CD4-positive, alpha-beta T cell (primary cell): ENCODE measurements around the gene FBLN2. TPM values are rescaled to one million over a fixed set of nuclear protein-coding genes. Genes with fewer than 3 reads are reported as not detected.

Experiments used
- ATAC-seq: fragments of 200-7000 bp; cut with Tn5 transposase; one replicate; pipeline ENCODE4 v1.10.0; 2022; ENCODE audit warnings: mild to moderate bottlenecking; ENCODE audit not compliant: poor library complexity
- CTCF ChIA-PET: fragments of 350-600 bp; sonication (Branson Sonifier 250); formaldehyde crosslinking; loops from one replicate; lab custom pipeline; 2021; ENCODE audit warnings: antibody characterized with exemption, inconsistent platforms; lab: Charles Lee
- POLR2A ChIA-PET: fragments of 350-600 bp; sonication (Branson Sonifier 250); formaldehyde crosslinking; loops from one replicate; lab custom pipeline; 2021; ENCODE audit warnings: antibody characterized with exemption, inconsistent platforms; lab: Charles Lee
- DNase-seq, 14 experiments: peaks; one replicate each; pipeline ENCODE4 v3.0.0-alpha.2; 2013 to 2020; ENCODE audit warnings: mixed read lengths in 2 of 14
- H3K27ac ChIP-seq, 2 donors: one replicate each; pipeline versions ENCODE4 v1.5.1 to v1.7.0; 2013; ENCODE audit warnings: low read length in 2 of 2, low read depth in 1 of 2, mild to moderate bottlenecking in 1 of 2
- H3K27me3 ChIP-seq, 2 experiments: 1 replicate in 1 of 2; 2 replicates in 1 of 2; pipeline versions ENCODE4 v1.6.1 to v1.7.0; 2013; ENCODE audit warnings: low read length in 2 of 2, control low read depth in 1 of 2, mild to moderate bottlenecking in 1 of 2, moderate library complexity in 1 of 2; ENCODE audit not compliant: insufficient read depth in 2 of 2, control insufficient read depth in 1 of 2
- H3K36me3 ChIP-seq: one replicate; pipeline ENCODE4 v1.6.1; 2013; ENCODE audit warnings: low read length, control low read depth; ENCODE audit not compliant: insufficient read depth
- H3K4me1 ChIP-seq: one replicate; pipeline ENCODE4 v1.6.1; 2013; ENCODE audit warnings: low read length, control low read depth; ENCODE audit not compliant: insufficient read depth
- H3K4me3 ChIP-seq: one replicate; pipeline ENCODE4 v1.5.1; 2013; ENCODE audit warnings: mild to moderate bottlenecking, low read length, moderate library complexity
- H3K9me3 ChIP-seq, 2 experiments: 1 replicate in 1 of 2; 2 replicates in 1 of 2; pipeline versions ENCODE4 v1.6.1 to v1.7.0; 2013; ENCODE audit warnings: low read length in 2 of 2, mild to moderate bottlenecking in 2 of 2, control low read depth in 1 of 2, moderate library complexity in 1 of 2; ENCODE audit not compliant: control insufficient read depth in 1 of 2, insufficient read depth in 1 of 2
- H3K27ac Mint-ChIP-seq: one replicate; pipeline ENCODE4 v1.8.0; 2020; ENCODE audit warnings: mixed read lengths
- H3K27me3 Mint-ChIP-seq: one replicate; pipeline ENCODE4 v1.8.0; 2021; ENCODE audit warnings: mixed read lengths
- H3K36me3 Mint-ChIP-seq: one replicate; pipeline ENCODE4 v1.8.0; 2021; ENCODE audit warnings: low read depth, mixed read lengths
- H3K4me1 Mint-ChIP-seq: one replicate; pipeline ENCODE4 v1.8.0; 2021; ENCODE audit warnings: low read depth, mixed read lengths
- H3K4me3 Mint-ChIP-seq: one replicate; pipeline ENCODE4 v1.8.0; 2020; ENCODE audit warnings: mild to moderate bottlenecking, mixed read lengths
- H3K9me3 Mint-ChIP-seq: one replicate; pipeline ENCODE4 v1.8.0; 2020; ENCODE audit warnings: mixed read lengths
- intact Hi-C, 2 experiments: fragments of 100-400 bp; cut with DNase I in 1 of 2; cut with micrococcal nuclease in 1 of 2; formaldehyde crosslinking; loops; one replicate each; pipeline versions ENCODE4 v1.15.1 to v1.9.0; 2023 to 2025; cut with DNase I, micrococcal nuclease
- total RNA-seq, 174 experiments: library from RNA in 2 of 174; stranded (reverse) in 2 of 174; gene quantifications; one replicate each; pipeline ENCODE4 v1.2.3 and lab custom pipeline; 2021 to 2026
- TF ChIP-seq, protein P1 (sequence below): fragments of 200-600 bp; IDR thresholded peaks from one replicate; pipeline ENCODE4 v1.8.0; 2022; ENCODE audit warnings: antibody characterized with exemption, mild to moderate bottlenecking

Gene FBLN2
- total RNA-seq, 2 experiments from 2014 or later, result 0.19 to 0.25 TPM

DNA sequence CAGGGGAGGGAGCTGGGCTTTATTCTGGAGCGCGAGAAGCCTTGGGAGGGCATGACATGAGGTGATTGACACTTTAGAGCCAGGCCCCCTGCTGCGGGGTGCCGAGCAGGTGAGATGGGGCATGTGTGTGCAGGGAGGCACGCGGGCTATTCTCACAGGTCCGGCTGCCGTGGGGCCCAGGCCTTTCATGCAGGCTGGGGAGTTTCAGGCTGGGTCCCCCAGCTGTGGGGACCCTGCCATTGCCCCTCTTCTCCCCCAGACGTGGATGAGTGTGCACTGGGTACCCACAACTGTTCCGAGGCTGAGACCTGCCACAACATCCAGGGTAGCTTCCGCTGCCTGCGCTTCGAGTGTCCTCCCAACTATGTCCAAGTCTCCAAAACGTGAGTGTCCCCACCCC is 87.3 kb downstream of the FBLN2 start:
- Mint-ChIP-seq H3K4me1 (no peaks in the 10 kb centered on the region), H3K27ac (no peak overlapping the region), H3K36me3 (no peaks in the 10 kb centered on the region), H3K4me3 (no peak overlapping the region), H3K9me3 (no peaks in the 10 kb centered on the region), H3K27me3 (no peaks in the 10 kb centered on the region)
- intact Hi-C loops, result no loop called here
- ChIA-PET CTCF (interaction anchor here (1.4 kb wide), 1 partner anchor 12 kb away, joined by 3 read pairs; no protein-coding TSS in a partner anchor), POLR2A (no interaction called here)
- Histone ChIP-seq H3K27me3 (no peaks in the 10 kb centered on the region), H3K27ac (no peak overlapping the region), H3K9me3 (no peaks in the 10 kb centered on the region), H3K36me3 (no peaks in the 10 kb centered on the region), H3K4me3 (no peak overlapping the region), H3K4me1 (no peaks in the 10 kb centered on the region)
- no peak for DNase-seq
- TF ChIP-seq, protein P1, sequence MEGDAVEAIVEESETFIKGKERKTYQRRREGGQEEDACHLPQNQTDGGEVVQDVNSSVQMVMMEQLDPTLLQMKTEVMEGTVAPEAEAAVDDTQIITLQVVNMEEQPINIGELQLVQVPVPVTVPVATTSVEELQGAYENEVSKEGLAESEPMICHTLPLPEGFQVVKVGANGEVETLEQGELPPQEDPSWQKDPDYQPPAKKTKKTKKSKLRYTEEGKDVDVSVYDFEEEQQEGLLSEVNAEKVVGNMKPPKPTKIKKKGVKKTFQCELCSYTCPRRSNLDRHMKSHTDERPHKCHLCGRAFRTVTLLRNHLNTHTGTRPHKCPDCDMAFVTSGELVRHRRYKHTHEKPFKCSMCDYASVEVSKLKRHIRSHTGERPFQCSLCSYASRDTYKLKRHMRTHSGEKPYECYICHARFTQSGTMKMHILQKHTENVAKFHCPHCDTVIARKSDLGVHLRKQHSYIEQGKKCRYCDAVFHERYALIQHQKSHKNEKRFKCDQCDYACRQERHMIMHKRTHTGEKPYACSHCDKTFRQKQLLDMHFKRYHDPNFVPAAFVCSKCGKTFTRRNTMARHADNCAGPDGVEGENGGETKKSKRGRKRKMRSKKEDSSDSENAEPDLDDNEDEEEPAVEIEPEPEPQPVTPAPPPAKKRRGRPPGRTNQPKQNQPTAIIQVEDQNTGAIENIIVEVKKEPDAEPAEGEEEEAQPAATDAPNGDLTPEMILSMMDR, result no peak
- ATAC-seq, result no peak

- no peak overlapping the region for H3K27ac Mint-ChIP-seq
- Histone ChIP-seq H3K27ac (no peak overlapping the region), H3K36me3 (no peaks in the 10 kb centered on the region), H3K4me1 (no peaks in the 10 kb centered on the region), H3K9me3 (no peaks in the 10 kb centered on the region), H3K27me3 (no peaks in the 10 kb centered on the region), H3K4me3 (no peak overlapping the region)
- no peak for ATAC-seq
- no peaks in the 10 kb centered on the region for H3K9me3 Mint-ChIP-seq
- intact Hi-C loops, result no loop called here
- ChIA-PET POLR2A (no interaction called here), CTCF (interaction anchor here (1.4 kb wide), 1 partner anchor 11 kb away, joined by 3 read pairs; no protein-coding TSS in a partner anchor)
- no peak for DNase-seq
- H3K36me3 Mint-ChIP-seq, result no peaks in the 10 kb centered on the region
- H3K4me1 Mint-ChIP-seq, result no peaks in the 10 kb centered on the region
- H3K27me3 Mint-ChIP-seq, result no peaks in the 10 kb centered on the region
- H3K4me3 Mint-ChIP-seq, result no peak overlapping the region
- TF ChIP-seq, protein P1, result no peak
Observed at GRCh38 chr3:13636874-13637273, 87.9 kb downstream of the FBLN2 start.

- no peak overlapping the region for H3K4me3 Mint-ChIP-seq
- H3K36me3 ChIP-seq, result no peaks in the 10 kb centered on the region
- H3K4me1 ChIP-seq, result no peaks in the 10 kb centered on the region
- ChIA-PET POLR2A (no interaction called here), CTCF (interaction anchor here (1.4 kb wide), 1 partner anchor 11 kb away, joined by 3 read pairs; no protein-coding TSS in a partner anchor)
- H3K27ac Mint-ChIP-seq, result no peak overlapping the region
- H3K4me3 ChIP-seq, result no peak overlapping the region
- no peak overlapping the region for H3K27ac ChIP-seq
- H3K4me1 Mint-ChIP-seq, result no peaks in the 10 kb centered on the region
- intact Hi-C loops, result no loop called here
- H3K36me3 Mint-ChIP-seq, result no peaks in the 10 kb centered on the region
- ATAC-seq (no peak), DNase-seq (no peak)
- no peaks in the 10 kb centered on the region for H3K9me3 Mint-ChIP-seq
- no peaks in the 10 kb centered on the region for H3K9me3 ChIP-seq
- no peaks in the 10 kb centered on the region for H3K27me3 ChIP-seq
- TF ChIP-seq, protein P1, result no peak
- no peaks in the 10 kb centered on the region for H3K27me3 Mint-ChIP-seq
Observed at GRCh38 chr3:13637311-13637891, 88.5 kb downstream of the FBLN2 start.
